HG03342 (cell line): ENCODE results near the gene PCGF1.
A peak's percentile ranks its signal among the peaks of the same experiment; 100 is the strongest.

Experiments
- ATAC-seq: cut with Tn5 transposase; IDR thresholded peaks from one replicate; pipeline ENCODE4 v1.9.1; 2021; ENCODE audit warnings: mild to moderate bottlenecking, moderate library complexity; ENCODE audit not compliant: unreplicated experiment

PCGF1 gene

DNA sequence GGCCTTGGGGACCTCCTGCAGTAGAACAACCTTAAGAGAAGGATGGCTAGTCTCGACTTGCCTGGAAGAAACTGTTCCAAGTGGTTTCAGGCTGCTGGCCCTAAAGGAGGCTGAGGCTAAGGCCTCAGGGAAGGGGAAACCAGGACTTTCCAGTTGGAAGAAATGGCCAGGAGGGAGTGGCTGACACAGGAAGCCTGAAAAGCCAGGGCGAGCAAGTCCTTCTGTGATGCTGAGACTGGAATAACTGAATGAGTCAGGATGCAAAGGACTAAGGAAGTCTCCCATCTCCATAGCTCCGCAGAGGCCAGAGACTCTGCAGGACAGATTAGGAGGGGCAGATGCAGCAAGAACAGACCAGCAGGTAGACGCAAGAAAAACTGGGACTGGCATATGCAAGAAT lies 29.6 kb upstream of the PCGF1 start:
- ATAC-seq: no peak

DNA sequence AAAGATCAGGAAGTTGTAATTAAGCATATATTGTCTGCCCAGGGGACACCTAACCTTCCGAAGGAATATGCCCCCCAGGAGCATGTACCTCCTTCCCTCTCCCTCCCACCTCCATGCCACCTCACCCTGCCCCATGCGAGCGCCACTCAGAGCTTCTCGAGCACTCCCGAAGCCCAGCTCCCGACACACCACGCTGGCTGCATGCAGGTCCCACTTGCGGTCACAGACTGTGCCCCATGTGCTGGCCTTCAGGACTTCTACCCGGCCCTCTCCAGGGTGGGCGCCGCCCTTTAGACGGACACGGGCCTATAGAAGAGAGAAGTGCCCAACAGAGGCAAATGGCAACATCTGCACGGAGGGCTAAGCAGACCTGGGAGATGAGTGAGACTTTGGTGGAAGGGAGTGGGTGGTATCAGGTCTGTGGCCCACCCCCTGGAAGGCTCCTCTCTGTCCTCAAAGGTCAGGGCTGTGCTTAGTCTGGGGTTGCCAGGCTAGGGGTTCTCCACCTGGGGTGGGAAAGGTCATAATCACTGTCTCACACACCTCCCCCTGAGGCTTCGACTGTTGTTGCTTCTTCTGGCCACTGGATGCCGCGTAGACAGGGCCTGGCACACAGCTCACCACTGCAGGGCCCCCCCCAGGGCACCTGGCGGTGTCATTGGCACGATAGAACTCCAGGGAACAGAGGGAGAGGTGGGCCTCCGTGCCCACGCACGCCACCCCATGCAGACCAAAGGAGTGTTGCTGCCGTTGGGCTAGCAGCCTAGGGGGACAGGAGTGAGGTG lies 28.9 kb upstream of the PCGF1 start:
- no peak for ATAC-seq

DNA sequence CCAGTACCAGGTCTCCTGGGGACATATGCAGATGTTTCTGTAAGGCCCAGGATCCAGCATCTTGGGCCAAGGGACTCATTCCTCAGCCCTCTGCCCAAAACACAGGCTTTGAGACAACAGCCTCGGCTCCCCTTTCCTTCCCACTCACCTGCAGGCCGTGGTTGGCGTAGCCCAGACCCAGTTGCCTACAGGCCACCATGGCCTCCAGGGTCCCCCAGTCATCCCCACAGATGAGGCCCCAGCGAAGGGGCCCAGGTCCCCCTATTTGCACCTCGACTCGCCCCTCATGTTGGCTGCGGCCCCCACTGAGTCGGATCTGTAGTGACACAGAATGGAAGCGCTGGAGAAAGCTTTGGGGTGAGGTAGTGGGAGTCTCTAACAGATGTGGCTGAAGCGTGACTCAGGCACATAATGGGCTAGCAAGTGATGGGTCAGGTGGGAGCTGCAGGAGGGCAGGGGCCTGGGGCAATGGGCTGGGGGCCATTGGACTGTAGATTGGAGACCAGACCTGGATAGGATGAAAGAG lies 28.0 kb upstream of the PCGF1 start:
- ATAC-seq: no peak

DNA sequence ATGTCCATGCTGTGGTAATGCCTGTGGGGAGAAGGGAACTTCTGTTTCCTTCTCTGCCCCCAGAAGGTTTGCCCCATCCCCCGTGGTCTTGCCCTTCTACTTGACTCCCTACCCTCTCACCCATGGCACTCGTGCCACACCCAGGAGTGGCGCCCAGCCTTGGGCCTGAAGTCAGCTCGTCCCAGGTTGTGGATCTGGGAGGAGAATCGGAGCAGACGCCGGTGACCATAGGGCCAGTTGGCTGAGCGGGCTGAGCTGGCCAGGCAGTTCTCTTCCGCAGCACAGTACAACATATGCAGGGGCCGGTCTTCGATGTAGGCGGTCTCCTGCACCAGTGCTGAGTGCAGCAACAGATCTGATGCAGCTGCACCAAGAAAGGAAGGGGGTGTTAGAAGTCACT lies 26.9 kb upstream of the PCGF1 start:
- no peak for ATAC-seq

DNA sequence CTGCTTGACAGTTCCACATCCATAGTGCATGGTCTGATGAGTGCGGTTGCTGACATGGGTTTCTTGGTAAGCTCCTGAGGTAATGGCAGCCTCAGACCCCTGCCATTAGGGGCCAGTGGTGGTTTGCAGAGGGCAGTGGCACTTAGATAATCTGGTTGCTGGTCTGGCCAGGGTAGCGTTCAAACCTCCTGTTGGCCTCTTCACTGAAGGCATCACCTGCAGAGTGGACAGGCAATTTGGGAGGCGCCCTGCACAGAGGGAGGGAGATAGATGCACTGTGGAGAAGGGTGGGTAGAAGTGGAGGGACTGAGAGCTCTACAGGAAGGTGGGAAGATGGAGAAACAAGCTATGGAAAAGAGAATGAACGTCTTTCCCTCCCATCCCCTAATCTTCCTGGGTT lies 26.0 kb upstream of the PCGF1 start:
- ATAC-seq: no peak

DNA sequence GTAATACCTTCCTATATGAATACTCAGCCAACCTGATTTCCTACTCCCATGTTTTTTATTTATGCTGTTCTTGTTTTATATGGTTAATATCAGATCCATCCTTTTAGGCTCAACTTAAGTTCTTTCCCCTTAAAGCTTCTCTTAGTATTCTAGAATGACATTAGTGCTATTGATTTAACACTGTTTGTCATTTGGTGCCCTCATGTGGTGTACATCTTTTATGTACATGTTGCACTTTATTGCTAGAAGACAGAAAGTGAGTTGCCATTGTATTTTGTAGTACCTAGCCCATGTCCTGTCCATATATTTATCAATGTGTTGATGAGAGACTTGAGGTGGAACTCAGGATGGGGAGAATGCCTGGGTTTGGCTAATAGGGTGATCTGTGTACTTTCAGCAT lies 24.7 kb upstream of the PCGF1 start:
- no peak for ATAC-seq

DNA sequence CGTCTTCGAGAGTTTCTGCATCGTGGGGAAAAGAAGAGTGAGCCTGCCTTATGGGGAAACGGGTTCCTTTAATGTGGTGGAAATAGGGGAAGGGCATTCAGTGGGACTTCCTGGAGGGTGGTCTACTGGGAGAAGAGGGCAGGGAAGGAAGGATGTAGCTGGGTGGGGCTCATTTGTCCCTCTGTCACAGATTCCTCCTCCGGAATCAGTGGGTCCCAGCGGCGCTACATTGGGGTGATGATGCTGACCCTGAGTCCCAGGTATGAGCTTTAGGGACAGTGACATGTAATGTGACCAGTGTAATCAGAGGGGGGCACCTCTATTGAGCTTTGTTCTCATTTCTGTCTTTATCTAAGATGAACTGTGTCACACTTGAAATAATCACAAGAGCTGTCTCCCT lies 24.2 kb upstream of the PCGF1 start:
- no peak for ATAC-seq

DNA sequence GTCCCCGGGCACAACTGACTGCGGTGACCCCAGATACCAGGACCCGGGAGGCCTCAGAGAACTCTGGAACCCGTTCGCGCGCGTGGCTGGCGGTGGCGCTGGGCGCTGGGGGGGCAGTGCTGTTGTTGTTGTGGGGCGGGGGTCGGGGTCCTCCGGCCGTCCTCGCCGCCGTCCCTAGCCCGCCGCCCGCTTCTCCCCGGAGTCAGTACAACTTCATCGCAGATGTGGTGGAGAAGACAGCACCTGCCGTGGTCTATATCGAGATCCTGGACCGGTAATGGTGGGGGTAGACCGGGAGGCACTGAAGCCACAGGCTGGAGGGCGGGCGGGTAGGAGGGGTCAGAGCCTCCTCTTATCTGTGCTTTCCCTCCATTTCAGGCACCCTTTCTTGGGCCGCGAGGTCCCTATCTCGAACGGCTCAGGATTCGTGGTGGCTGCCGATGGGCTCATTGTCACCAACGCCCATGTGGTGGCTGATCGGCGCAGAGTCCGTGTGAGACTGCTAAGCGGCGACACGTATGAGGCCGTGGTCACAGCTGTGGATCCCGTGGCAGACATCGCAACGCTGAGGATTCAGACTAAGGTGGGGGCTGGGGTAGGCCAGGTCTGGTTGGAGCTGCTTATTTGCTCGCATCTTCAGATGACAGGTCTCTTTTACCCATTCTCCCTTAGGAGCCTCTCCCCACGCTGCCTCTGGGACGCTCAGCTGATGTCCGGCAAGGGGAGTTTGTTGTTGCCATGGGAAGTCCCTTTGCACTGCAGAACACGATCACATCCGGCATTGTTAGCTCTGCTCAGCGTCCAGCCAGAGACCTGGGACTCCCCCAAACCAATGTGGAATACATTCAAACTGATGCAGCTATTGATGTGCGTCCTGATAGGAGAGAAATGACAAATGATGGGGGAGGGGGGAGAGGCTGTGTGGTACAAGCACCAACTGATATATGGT lies 23.0 kb upstream of the PCGF1 start:
- peak; percentile 30 for ATAC-seq

DNA sequence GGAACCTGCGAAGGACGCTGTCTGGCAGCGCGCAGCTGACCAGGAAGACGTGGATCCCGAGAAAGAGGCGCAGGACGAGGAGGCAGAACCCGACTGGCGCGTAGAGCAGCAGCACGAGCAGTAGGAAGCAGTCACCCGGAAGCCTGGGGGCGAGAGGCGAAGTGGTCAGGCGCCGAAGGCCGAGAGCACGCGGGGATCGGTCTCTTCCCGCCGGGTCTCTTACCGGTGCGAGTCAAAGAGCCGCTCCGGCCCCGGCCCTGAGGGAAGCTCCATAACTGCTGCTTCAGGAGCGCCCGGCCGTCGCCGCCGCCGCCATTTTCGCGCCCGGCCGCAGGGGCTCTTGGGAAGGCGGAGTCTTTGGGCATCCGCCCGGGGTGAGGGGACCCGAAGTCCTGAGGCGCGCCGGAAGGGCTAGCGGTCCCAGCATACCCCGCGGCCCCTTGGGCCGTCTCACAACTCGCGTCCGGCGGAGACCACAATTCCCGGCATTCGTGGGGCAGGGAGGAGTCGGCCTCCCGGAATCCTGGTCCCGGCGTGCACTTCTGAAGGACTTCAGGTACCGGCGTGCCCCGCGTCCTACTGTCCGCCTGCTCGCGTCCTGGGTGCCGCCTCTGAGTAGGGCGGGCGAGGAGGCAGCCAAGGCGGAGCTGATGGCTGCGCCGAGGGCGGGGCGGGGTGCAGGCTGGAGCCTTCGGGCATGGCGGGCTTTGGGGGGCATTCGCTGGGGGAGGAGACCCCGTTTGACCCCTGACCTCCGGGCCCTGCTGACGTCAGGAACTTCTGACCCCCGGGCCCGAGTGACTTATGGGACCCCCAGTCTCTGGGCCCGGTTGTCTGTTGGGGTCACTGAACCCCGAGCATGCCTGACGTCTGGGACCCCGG lies 22.1 kb upstream of the PCGF1 start, which contains the start of the genes AUP1 and HTRA2:
AUP1 (minus strand) TSS at position 350 of the 882 bp plus-strand sequence; CDS start at position 273, 77 bp downstream.
HTRA2 (plus strand) TSS at position 577 of the 882 bp plus-strand sequence; CDS start at position 651, 74 bp downstream.
- peak; percentile 77 for ATAC-seq

DNA sequence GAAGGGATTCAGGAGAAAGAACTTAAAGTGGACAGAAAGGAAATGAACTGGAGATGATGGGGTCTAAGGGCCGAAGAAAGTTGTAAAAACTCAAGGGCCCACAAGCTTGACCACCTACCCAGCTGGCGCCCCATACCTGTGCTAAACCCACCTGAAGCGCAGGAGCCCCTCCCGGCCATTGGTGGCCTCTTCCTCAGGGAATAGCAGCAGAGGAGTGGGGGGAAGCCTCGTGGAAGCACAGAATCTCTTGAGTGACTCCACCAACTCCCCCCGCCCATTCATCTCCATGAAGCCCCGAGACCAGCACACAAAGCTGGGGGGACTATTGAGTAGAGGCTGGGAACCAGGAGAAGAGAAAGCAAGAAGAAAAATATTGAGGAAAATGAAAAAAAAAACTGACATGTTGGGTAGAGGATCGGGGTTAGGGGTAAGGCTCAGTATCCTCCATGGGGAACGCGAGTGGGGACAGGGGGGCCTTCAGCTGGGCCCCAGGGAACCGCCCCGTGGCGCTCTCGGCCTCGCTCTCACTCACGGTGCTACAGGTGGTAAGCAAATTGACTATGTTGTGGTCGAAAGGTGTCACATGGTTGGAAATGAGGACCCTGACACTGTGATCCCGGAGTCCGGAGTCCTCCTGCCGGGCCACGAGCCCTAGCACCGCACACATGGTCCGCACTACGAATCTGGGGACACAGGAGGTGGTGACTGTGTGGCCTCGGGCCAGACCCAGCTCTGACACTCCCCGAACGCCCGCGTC lies 21.3 kb upstream of the PCGF1 start:
- ATAC-seq: peak; percentile 12

DNA sequence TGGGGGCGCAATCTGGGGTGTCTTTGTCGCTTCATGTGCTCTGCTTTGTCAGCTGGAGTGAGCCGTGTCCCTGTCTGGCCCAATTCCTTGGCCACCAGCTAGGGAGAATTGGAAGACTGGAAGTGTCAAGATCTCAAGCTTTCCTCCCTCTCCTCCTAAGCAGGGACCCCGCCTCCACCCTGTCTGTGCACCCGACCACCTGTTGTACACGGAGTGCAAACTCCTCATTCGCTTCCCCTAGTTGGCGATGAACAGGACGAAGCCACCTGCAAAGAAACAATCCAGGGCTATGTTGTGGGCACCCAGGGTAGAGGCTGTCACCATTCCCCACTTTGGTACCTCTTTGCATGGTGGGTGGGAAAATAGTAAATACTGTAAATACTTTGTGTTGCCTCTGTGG lies 20.2 kb upstream of the PCGF1 start:
- no peak for ATAC-seq

DNA sequence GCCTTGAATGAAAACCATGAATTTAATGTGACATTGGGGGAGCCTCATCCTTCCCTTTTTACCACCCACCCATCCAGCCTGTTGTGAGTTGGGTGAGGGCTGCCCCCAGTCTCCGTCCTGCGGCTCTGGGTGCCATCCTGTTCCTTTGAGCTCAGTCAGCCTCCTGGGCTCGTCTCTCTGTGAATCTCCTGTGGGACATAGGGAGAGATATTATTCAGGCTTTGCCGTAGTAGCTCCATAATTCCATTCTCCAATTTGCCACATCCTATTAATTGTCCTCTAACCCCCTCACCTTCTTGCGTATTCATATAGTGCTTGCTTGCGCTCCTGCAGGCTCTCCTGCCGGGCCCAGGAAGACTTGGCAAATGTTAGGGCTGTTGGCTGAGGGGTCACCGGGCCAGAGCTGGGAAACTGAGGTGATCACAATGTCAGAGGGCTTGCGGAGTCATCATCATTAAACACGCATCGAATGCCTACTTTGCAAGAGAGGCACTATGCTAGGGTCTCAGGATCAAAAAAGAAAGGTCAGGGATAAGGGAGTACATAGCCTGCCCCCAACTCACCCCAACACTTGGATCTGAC lies 19.2 kb upstream of the PCGF1 start:
- ATAC-seq: no peak

DNA sequence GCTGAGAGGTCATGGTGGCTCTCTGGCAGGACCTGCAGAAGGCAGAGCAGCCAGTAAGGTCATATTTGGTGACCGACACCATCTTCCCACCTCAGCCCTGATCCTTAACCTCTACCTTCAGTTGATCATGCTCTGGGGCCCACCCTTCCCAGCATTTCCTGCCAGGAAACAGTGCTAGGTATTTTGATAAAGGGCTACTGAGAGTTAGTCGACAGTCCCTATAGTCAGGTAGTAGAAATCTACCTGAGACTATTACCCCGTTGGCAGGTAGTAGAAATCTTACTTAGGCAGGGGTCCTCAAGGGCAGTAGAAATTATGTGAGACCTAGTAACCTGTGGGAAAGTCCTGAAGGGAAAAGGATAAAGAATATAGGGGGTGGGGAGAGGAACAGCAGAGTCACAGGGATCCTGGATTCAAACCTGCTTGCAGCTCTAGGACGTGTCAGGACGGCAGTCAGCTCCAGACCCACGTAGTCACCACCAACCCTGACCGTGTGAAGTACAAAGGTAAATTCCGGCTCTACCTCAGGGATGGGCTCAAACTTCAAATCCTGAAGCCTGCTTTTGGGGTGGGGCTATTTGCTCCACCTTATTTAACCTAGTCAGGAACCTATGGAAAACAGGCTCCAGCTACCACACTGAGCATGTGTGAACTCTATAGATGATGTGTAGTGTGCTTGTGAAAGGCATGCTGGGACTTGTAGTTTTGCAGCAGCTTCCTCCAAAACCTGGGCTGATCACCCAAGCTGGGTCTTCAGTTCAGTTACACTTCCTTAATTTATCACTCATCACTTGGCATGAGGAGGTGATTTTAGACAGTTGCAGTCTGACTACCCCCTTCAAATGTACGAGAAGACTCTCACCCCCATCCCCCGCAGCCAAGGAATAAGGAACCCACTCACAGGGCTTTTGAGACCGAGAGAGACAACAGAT lies 18.5 kb upstream of the PCGF1 start, which contains the start of gene DQX1:
DQX1 (minus strand) TSS at position 515 of the 932 bp plus-strand sequence; CDS start at position 13, 502 bp downstream.
- peak; percentile 20 for ATAC-seq

DNA sequence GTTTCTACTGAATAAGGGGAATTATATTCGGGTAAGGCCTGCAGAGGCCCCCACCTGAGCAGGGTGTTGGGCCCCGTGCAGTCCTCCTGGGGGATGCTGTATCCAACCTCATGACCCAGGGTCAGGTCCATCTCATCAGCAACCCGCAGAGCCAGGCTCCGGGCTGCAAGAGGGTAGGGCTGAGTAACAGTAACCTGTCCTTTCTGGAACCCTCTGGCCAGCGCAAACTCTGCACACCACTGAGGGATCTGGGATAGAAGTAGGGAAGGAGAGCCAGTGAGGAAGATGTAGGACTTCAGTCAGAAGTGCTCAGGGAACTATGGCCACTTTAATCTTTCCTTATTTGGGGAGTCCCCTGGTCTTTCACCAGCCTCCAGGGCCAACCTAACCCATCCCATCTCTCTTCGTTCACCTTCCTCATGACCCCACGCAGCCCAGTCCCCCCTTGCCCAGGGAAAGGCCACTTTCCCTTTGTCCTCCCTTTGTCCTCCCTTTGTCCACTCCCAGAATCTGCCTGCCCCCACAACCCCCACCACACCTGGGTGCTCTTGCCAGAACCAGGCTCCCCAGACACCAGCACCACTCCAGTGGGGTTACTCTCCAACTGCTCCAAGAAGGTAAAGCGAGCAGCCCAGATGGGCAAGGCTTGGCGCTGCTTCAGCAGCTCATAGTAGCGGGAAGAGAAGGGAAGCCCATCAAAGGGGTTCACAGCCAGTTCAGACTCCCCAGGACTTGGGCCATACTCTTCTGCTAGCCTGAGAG lies 17.6 kb upstream of the PCGF1 start:
- no peak for ATAC-seq

DNA sequence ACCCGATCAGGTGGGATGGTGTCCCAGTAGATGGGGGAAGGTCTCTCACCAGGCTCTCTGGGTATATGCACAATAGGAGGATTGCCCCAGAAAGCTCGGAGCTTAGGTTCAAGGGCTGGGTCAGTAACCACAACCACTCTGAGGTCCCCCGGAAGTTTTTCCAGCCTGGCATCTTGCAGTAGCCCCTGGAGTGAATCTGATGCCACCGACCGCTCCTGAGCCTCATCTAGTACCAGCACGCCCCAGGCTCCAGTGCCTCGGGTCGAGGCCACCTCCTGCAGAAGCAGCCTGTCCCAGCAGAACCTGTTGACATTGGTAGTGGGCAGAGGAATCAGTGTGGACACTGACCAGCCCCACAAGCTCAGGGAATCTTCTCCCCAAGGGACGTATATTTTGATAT lies 16.5 kb upstream of the PCGF1 start:
- no peak for ATAC-seq

DNA sequence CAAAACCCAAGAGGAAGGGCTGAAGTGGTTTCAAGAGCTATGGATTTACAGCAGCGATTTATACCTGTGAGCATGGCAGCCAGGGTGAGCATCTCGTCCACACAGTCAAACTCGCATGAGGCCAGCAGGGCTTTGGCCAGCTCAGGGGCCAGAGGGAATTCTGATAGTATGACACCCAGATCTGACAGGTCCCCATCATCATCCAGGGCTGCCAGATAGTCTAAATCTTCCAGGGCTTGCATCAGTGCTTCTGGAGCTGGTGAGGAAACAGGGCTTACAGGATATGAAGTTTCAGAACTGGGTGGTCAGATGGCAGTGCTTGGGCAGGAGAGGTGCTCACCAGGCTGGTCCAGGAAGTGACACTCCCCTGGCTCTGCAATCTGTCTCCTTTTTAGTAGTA lies 15.0 kb upstream of the PCGF1 start:
- ATAC-seq: no peak

DNA sequence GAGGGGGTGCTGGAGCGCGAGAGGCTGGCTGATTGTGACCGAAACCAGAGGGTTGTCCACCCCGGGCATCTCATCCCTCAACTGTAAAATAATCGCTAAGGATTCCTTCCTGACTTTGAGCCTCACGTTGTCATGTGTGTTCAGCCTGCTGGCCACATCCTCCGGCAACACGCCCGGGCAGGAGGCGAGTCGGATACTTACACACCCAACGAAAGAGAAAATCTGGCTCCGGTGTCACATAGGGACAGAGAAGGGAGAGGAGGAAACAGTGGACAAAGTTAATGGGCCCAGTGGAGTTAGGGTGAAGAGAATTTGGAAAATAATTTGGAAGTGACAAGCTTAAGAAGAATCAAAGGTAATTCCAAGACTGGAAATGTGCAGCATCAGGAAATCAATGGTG lies 9.2 kb upstream of the PCGF1 start:
- ATAC-seq: no peak
